GM23248 (cell line): ENCODE measurements around the gene DGKA.
"Not testable (repeated sequence)": the region's sequence is repeated elsewhere in the genome, so short reads cannot be mapped to it uniquely, and the experiment has no call there.

ENCODE experiments used
- EZH2 ChIP-seq: fragments of 200-600 bp; sonication (generic); IDR thresholded peaks from 2 replicates; pipeline ENCODE4 v1.6.1; 2018; ENCODE audit warnings: antibody characterized with exemption, mild to moderate bottlenecking; ENCODE audit not compliant: insufficient read depth, poor library complexity, severe bottlenecking
- EZH2phosphoT487 ChIP-seq: fragments of 200-600 bp; sonication (generic); IDR thresholded peaks from 2 replicates; pipeline ENCODE4 v1.6.1; 2018; ENCODE audit warnings: antibody characterized with exemption, moderate library complexity, mild to moderate bottlenecking, low read depth; ENCODE audit not compliant: insufficient read depth

DNA sequence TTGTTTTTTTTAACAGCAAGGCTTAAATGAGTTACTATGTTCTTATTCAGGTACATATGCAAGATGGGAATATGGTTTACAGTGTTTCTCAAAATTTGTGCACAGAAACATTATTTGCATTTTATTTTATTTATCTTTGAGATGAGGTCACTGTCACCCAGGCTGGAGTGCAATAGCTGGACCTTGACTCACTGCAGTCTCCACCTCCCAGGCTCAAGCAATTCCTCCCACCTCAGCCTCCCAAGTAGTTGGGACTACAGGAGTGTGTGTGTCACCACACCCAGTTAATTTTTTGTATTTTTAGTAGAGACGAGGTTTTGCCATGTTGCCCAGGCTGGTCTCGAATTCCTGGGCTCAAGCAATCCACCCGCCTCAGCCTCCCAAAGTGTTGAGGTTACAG is 11.9 kb upstream of the DGKA start:
- TF ChIP-seq EZH2phosphoT487, EZH2: not testable (repeated sequence)
